Superior temporal gyrus (tissue), 1 donor: ENCODE data around the gene SMIM28.
A peak's percentile ranks its signal among the peaks of the same experiment; 100 is the strongest.

ENCODE experiments used
- DNase-seq: peaks from one replicate; pipeline ENCODE4 v3.0.0-alpha.2; 2016; ENCODE audit errors: extremely low spot score

Gene SMIM28

GRCh38 chr6:138430361-138431145 is 52.8 kb downstream of the SMIM28 start:
- peak; percentile 54 for DNase-seq

- no peak for DNase-seq
Measured at GRCh38 chr6:138431256-138432062, 53.8 kb downstream of the SMIM28 start.

GRCh38 chr6:138432063-138432356 is 54.3 kb downstream of the SMIM28 start:
- no peak for DNase-seq
